HG02981 (cell line): Measurements from ENCODE around the gene ZNF296.
"Not testable (repeated sequence)": the region's sequence is repeated elsewhere in the genome, so short reads cannot be mapped to it uniquely, and the experiment has no call there.

ENCODE experiments used
- ATAC-seq: cut with Tn5 transposase; IDR thresholded peaks from one replicate; pipeline ENCODE4 v1.9.1; 2021; ENCODE audit warnings: mild to moderate bottlenecking, moderate library complexity; ENCODE audit not compliant: unreplicated experiment

The ZNF296 gene

DNA sequence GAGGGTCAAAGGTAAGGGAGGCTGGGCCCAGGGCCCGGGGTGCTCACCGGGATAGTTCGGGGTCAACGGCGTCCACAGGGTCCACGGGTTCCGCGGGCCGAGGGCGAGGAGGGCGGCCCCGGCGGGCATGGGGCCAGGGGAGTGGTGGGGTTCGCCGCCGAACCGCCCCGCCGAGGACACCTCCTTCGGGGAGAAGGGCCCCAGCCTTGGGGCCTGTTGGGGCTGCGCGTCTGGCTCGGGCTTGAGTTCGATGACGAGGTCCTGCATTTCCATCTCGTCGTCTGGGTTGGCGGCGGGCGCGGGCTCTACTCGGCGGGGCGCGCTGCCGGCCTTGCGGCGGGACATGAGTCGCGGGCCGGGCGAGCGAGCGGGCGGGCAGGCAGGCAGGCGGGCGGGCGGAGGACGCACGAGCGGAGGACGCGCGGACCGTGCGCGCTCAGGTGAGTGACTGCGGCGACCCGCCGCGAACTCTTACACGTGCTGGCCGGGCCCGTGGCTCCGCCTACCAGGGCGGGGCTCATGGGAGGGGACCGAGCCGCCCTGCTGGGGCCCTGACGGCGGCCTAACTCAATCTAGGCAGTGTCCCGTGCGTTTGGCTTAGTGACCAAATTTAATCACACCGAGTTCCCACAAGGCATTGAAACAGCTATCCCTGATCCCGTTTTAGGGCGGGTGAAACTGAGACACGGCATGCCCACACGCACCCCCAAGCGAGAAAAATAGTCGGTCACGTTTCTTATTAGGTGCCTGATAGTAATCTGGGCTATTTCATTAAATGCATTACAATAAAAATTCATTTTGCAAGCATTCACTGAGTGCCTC lies at the start of gene ZNF296:
ZNF296 (minus strand) TSS at position 450 of the 822 bp plus-strand sequence; CDS start at position 345, 105 bp downstream.
- ATAC-seq, result peak; percentile 40

DNA sequence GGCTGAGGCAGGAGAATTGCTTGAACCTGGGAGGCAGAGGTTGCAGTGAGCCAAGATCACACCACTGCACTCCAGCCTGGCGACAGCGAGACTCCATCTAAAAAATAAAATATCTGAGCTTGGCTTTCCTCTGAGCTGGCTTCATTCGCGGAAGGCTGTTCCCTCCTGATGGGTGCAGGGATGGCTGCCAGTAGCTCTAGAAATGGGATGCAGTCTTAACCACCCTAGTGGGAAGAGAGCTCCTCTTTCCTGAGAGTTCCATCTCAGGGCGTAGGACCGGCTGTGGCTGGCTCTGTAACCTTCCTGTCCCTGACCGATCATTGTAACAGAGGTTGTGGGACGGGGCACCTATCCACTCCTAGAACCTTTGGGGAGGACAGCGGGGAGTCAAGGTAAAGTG lies 49.1 kb upstream of the ZNF296 start:
- ATAC-seq, result no peak

DNA sequence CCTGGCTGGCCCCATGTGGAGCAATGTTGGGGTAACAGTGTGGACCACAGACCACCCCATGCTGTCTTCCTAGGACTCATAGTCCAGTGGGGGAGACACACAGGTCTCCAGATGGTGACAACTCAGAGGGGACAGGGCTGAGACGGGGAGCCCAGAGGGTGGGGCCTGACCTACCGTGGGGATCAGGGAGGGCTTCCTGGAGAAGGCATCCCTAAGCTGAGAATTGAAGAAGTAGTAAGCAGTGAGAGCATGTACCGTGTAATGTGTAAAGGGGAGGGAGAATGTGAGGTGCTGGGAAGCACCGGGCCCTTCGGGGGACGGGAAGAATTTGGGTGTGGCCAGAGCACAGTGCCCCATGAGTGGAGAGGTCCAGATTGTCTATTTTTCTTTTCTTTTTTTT lies 47.7 kb upstream of the ZNF296 start:
- no peak for ATAC-seq

DNA sequence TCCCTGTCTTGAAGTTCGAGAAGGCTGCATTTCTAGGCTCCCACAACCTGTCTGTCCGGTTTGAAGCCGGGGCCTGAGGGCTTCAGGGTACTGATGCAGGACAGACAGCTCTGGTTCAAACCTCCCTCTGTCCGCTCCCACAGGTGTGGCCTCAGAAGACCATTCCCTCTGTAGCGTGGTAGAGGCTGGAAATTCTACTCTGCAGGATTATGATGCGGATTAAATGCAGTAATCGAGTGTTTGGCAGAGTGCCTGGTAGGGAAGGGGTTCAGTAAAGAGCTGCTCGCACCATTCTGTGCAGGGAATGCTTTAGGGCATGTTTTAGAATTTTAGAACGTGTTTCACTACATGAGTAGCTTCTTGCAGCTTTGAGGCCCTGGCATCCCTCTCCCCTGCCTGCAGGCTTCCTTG lies 47.2 kb upstream of the ZNF296 start:
- no peak for ATAC-seq

DNA sequence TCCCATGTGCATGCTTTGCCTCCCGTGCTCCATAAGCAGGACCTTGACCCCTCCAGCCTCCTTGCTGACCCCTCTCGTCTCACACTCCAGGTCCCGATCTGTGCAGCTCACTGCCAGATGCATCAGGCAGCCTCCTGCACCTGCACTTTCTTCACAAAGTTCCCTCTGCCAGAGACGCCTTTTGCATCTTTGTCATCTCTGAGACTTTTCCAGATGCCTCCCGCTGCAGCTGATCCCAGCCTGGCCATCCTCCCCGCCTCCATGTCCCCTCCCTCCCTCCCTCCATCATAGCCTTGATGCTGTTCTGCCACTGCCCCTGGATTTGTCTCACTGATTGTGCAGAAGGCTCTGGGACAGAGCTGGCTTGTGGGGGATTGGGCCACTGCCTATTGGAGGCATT lies 46.6 kb upstream of the ZNF296 start:
- no peak for ATAC-seq

DNA sequence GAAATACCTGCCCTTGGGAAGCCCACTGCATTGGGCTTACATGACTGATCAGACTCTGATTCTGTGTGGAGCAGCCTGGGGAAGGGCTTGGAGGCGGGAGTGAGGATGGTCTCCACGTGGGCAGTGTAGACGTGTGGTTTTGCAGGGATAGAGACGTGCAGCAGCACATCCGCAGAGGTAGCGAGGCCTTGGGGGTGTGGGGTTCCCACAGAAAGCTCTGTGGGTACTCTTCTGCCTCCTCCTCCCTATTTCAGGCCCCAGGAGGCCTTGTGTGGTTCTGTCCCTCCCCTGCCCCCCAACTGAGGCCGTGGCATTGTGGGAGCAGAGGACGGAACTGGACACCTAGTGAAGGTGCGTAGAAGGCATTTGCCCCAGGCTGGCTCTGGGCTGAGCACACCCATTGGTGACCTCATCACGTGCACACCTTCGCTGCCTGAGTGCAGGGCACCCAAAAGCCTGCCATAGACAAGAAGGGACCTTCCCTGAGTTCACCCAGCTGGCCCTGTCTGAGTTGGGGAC lies 45.6 kb upstream of the ZNF296 start:
- ATAC-seq, result no peak

DNA sequence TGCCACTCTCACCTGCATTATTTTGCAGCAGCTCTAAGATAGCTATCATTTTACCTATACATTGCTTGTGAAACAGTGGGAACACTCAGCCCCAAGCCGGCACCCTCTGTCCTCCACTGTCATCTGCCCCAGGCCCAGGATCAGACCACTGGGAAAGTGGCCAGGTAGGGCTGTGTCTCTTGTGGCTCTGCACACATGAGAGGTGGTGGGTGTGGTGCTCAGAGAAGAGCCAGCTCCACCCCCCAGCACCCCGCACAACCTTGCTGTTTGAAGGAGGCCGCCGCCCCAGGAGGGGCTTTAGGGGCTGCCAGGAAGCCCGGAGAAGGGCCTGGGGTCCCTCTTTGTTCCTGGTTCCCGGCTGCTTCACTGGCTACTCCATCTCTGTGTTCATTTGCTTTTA lies 43.3 kb upstream of the ZNF296 start:
- no peak for ATAC-seq

DNA sequence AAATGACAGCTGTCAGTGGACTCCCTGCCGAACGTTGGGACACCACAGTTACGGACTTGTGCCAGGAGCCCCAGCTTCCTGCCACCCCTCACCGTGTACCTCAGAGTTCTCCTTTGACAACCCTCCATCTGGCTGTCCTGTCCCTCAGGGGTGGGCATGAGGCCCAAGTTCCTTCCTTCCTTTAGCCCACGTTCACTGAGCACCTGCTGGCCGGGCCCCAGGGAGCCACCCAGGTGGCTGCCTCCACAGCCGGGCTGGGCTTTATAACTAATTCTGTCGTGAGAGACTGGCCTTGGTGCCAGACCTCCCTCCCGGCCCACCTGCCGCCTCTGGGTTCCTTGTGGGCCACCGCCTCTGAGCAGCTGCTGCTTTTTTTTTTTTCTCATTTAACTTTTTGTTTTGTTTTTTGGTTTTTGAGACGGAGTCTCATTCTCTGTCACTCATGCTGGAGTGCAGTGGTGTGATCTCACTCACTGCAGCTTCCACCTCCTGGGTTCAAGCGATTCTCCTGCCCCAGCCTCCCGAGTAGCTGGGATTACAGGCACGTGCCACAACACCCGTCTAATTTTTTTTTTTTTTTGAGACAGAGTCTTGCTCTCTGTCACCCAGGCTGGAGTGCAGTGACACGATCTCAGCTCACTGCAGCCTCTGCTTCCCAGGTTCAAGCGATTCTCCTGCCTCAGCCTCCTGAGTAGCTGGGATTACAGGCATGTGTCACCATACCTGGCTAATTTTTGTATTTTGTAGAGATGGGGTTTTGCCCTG lies 42.5 kb upstream of the ZNF296 start:
- not testable (repeated sequence) for ATAC-seq

DNA sequence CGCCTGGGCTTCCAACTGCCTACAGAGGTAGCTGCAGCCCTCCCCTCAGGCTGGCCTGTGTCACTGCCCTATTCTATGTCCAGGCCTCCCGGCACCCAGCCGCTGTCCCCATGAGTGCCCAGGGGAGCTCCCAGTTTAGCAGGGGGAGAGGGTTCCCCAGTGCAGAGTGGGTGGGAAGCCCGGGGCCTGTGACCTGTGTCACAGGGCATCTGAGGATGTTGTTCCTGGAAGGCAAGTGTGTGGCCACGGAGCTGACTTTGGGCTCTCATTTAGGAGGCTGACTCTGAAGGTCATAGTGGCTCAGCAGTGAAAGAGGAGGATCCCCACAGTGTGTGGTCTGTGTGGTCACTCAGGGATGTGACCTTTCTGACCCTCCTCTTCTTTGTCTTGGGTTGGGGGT lies 41.8 kb upstream of the ZNF296 start:
- ATAC-seq, result no peak

DNA sequence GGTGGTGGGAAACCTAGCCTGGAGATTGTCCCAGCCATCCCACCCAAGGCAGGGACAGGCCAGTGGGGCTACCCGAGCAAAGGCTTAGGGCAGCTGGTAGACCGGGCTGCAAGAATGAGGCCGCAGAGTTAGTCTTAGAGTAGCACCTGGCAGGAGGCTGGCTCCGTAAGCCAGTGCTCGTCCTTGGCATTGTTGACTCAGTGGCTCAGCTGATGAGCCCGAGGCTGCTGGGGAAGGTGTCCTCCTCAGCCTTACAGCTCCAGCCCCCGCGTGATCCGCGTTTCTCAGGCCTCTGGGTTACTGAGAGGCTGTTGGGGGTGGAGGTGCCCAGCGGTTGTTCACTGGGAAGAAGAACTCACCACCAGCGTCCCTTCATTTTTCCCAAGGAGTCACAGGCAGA lies 41.4 kb upstream of the ZNF296 start:
- ATAC-seq, result no peak

DNA sequence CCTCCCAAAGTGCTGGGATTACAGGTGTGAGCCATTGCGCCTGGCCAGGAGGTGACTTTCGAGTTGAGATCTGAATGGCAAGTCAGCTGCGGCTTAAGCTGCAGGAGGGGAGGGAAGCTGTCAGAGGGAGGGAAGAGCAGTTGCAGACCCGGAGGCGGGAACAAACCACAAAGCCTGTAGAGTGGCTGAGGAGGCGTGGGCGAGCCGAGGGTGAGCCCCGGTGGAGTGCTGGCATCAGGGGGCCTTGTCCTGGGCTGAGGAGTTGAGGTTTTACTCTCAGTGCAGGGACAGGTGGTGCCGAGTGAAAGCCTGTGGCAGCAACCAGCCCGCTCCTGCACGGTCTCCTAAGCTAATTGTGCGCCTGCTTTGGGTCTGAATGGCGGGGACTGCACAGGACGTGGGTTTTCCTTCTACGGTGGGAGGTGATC lies 40.9 kb upstream of the ZNF296 start:
- no peak for ATAC-seq

DNA sequence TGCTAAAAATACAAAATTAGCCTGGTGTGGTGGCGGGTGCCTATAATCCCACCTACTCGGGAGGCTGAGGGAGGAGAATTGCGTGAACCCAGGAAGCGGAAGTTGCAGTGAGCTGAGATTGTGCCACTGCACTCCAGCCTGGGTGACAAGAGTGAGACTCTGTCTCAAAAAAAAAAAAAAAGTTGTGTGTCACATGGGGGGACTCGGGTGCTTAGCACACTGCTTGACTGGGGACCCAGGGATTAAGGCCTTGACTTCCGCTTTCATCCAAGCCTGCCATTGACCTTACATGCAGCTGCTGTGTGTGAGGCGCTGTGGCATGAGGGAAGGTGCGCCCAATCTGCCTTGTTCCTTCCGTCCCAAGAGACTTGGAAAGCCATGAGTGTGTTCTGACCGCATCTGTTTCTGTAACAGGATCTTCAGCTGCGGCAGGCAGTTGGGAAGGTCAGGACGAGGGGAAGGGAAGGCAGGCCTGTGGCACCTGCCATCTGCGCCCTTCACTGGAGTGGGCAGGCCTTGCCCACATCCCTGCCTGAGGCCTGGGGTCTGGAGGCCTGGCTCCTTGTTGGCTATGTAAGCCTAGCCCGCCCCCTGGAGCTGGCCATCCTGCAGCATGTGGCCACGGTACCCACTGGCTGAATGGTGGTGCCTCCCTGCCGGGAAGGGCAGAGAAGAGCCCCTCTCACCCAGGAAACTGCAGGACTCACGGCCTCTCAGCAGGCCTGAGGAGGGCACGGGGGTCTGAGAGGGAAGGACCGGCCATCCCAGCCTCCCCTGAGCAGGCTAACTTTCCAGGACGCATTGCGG lies 39.7 kb upstream of the ZNF296 start:
- ATAC-seq, result no peak

DNA sequence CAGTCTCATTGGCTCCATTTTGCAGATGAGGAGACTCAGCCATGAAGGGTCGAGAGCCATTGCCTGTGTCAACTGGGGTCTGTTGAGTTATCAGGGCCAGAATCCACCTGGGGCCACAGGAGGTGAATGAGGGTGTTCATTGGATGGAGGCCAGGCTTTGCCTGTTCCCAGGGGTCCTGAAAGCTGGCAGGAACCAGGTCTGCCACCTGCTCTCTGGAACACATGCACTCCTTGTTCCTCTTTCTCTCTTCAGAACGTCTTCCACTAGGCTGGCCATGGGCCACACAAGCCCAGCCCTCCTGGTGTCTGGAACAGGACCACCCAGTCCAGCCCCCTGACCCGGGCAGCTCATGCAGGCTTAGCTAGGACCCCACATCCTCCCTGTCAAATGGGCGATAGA lies 37.8 kb upstream of the ZNF296 start:
- ATAC-seq, result no peak

DNA sequence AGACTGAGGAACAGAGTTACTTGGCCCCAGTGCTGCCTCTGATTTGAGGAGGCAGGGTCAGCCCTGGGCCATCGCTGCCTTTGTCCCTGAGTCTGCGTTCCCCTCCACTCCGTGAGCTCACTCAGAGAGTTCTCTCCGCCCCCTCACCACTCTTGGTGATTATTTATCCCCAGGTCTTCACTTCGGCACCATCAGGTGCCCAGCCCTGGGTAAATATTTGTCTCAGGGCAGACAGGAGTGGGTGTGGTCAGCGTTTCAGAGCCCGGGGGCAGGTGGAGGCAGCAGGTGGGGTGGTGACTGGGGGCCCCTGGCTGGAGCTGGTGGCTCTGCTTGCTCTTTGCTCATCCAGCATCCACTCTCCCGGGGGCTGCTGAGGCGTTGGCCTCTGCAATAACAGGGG lies 37.4 kb upstream of the ZNF296 start:
- ATAC-seq, result no peak

DNA sequence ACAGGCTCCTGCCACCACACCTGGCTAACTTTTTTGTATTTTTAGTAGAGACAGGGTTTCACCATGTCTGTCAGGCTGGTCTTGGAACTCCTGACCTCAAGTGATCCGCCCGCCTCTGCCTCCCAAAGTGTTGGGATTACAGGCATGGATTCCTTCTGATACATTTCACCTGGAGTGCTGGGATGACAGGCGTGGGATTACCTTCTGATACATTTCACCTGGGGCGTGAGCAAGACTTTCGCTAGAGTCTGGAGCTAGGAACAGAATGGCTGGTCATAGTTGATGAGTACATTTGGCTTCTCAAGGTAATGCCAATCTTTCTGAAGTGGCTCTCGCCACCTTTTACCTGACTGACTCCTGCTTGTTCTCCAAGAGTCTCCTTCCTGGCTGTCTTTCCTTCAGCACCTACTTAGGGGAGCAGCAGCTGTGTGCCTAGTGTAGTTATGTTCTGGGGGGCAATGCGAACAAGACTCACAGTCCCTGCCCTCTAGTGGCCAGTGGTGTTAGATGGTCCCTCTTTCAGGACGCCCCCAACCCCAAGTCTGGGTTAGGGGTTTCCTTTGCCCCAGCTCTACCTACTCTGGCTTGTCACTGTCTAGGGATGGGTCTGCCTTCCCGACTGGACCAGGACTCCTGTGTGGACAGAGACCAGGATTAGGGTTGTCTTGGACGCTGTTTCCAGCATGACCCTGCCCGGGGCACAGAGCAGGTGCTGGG lies 36.0 kb upstream of the ZNF296 start:
- ATAC-seq, result no peak

DNA sequence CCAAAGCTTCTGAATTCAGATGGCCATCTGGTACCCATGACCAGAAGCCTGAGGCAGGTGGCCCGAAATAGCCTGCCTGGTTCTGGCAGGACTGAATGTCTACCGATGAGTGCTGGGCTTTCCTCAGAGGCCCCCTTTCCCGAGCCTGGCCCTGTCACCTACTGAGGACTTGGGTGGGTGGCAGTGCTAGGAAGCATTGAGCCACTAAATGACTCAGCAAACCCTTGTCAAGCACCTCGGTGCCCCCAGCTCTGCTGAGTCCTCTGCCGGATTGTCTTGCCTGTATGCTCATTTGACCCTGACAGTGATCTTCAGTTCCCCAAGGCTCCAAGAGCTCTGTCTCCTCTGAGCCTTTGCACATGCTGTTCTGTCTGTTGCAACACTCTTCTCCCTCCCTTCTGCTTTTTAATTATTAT lies 34.6 kb upstream of the ZNF296 start:
- no peak for ATAC-seq

DNA sequence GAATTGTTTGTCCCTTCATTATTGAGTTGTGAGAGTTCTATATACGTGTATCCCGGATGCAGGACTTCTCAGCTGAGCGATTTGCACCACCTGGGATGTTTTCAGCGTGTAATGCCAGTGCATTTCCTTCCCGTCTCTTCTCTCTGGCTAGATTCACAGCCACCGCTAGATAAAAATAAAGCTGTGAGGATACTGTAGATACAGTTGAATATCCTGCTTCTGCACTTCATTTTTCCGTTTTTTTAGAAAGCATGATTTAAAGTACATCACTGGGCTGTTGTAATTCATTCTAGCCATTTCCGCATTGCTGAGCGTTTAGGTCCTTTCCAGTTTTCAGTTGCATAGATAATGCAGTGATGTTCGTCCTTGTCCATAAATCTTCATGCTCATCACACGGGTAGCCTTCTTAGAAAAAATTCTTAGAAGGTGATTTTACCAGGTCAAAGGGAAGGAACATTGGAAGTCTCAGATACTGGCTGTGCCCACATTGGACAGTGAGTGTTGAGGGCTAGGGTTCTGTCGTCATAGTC lies 31.4 kb upstream of the ZNF296 start:
- no peak for ATAC-seq

DNA sequence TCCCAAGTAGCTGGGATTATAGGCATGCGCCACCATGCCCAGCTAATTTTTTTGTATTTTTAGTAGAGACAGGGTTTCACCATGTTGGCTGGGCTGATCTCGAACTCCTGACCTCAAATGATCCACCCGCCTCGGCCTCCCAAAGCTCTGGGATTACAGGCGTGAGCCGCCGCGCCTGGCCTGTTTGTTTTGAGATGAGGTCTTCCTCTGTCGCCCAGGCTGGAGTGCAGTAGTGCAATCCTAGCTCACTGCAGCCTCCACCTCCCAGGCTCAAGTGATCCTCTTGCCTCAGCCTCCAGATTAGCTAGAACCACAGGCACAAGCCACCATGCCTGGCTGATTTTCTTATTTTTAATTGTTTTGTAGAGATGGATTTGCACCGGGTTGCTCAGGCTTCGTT lies 30.1 kb upstream of the ZNF296 start:
- ATAC-seq, result not testable (repeated sequence)

DNA sequence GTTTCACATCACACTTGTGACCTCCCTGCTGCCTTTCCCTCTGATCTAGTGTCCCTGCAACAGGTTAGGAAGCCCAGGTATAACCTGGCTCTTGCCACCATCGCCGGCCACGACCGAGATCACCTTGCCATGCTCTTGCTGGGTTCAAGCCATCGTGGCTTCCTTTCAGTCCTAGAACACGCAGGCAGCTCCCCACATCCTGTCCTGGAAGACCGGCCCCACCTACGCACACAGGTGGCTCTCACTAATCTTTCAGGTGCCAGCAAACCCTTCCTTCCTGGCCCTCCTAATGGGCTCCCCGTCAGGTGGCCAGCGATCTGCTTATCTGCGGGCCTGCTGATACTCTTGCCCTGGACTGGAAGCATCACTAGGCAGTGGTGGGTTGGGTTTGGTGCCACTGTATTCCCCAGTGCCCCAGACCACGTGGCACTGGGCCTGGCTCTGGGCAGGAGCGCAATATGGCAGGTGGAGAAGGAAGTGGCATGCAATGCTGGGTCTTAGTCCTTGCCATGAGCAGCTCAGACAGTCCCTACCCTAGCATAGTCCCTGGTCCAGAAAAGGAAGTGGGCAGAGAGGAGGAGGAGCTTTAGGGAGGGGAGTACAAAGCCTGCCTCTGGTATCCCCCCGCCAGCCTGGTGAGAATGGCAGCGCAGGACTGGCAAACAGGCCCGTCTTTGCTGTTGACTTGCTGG lies 28.5 kb upstream of the ZNF296 start:
- ATAC-seq, result no peak
